ENCODE data around the gene ZNF638. TPM values are rescaled to one million over a fixed set of nuclear protein-coding genes. Genes with fewer than 3 reads are reported as not detected.

ZNF638 gene
- total and polyA plus RNA-seq, 2 of the 8 experiments (the other 6 are each of a cell fraction or from before 2014, with no cell fraction given): 45.3 to 143 TPM

- Histone ChIP-seq H3K27ac (ENCODE audit: low read depth, low read length) (no peak overlapping the region), H3K36me3 (ENCODE audit: control insufficient read depth in 2 of 4, insufficient read depth in 4 of 4, low read length in 3 of 4) (peaks cover 0 to 63% (median 27%) of the 10 kb centered on the region in 4 experiments; a peak in 6 of 8 replicates), H4K91ac (replicated peaks; ENCODE audit: insufficient read length, low read length) (no peak overlapping the region), H3K23me2 (ENCODE audit: low read depth, low read length) (no peaks in the 10 kb centered on the region), H4K8ac (ENCODE audit: extremely low read depth, insufficient read depth, low read length) (no peak overlapping the region), H2BK15ac (ENCODE audit: low read length) (no peak overlapping the region), H3K18ac (ENCODE audit: extremely low read depth, low read length) (no peak overlapping the region), H2AFZ (ENCODE audit: low read length) (no peak overlapping the region), H4K5ac (ENCODE audit: insufficient read length, low read depth, low read length) (no peak overlapping the region), H3K4me2 (ENCODE audit: insufficient read depth in 1 of 2, low read depth in 2 of 2, low read length in 2 of 2) (no peak overlapping the region), H3K23ac (ENCODE audit: insufficient read length) (no peak overlapping the region), H3K4me1 (replicated peaks in 1 of 4; ENCODE audit: control insufficient read depth in 3 of 4, insufficient read depth in 4 of 4, low read length in 3 of 4) (no peaks in the 10 kb centered on the region), H3K27me3 (replicated peaks in 1 of 4; ENCODE audit: control insufficient read depth in 3 of 4, extremely low read depth in 1 of 4, insufficient read depth in 3 of 4, low read length in 3 of 4) (no peaks in the 10 kb centered on the region), H2AK5ac (ENCODE audit: low read depth, low read length) (no peak overlapping the region), H3K9me3 (ENCODE audit: insufficient read depth in 2 of 2, low read depth in 1 of 2, low read length in 1 of 2) (no peaks in the 10 kb centered on the region), H3K79me2 (ENCODE audit: control insufficient read depth in 1 of 2, insufficient read depth in 2 of 2, low read length in 2 of 2) (peaks cover 5 to 91% of the 10 kb centered on the region in 2 experiments; a peak in 3 of 4 replicates), H4K20me1 (replicated peaks in 1 of 2; ENCODE audit: control insufficient read depth in 1 of 2, insufficient read depth in 2 of 2, low read length in 2 of 2) (peaks cover 6 to 16% of the 10 kb centered on the region in 2 experiments), H3K4ac (replicated peaks; ENCODE audit: insufficient read length, low read depth, low read length) (no peak overlapping the region), H2BK12ac (ENCODE audit: low read depth, low read length) (no peak overlapping the region), H2BK120ac (replicated peaks; ENCODE audit: low read depth, low read length) (no peak overlapping the region), H3K9ac (replicated peaks in 1 of 4; ENCODE audit: extremely low read depth in 1 of 4, low read depth in 3 of 4, low read length in 3 of 4) (no peak overlapping the region), H3K56ac (replicated peaks; ENCODE audit: insufficient read length, low read depth, low read length) (no peak overlapping the region), H2BK5ac (ENCODE audit: low read depth, low read length) (no peak overlapping the region), H3K14ac (ENCODE audit: insufficient read length) (no peak overlapping the region), H3K79me1 (ENCODE audit: low read depth, low read length) (peaks cover 6% of the 10 kb centered on the region), H2BK20ac (ENCODE audit: low read length) (no peak overlapping the region), H3K4me3 (ENCODE audit: extremely low read depth in 1 of 4, insufficient read depth in 2 of 4, low read depth in 3 of 4, low read length in 4 of 4) (no peak overlapping the region)
- TF ChIP-seq CBX8 (IDR thresholded peaks at IDR 0.05; ENCODE audit: borderline replicate concordance, low read depth, low read length): no peak
- CTCF ChIA-PET (ENCODE audit: partially characterized antibody): interaction anchor here (1.2 to 3.0 kb wide), 3 partner anchors 9 to 54 kb away, joined by 5 to 11 read pairs (median 5); partner anchors contain the start of gene ZNF638
- POLR2A ChIA-PET (ENCODE audit: partially characterized antibody): interaction anchor here (1.5 kb wide), 1 partner anchor 65 kb away, joined by 3 read pairs; no protein-coding TSS in a partner anchor
- WGBS, 2 experiments (ENCODE audit: extremely low coverage in 1 of 2, insufficient coverage in 1 of 2, insufficient read length in 1 of 2, insufficient replicate concordance in 2 of 2, low coverage in 1 of 2, low lambda C conversion rate in 2 of 2, missing lambda C conversion rate in 1 of 2): 92% methylated on average over 2 of the region's 2 CpGs; no CpG with 5 or more reads in 1 of the 2 experiments
- DNase-seq (ENCODE audit: low read depth in 1 of 2, low spot score in 2 of 2) (no peak), FAIRE-seq (no peak)
Measured at GRCh38 chr2:71353248-71353647, 21.7 kb downstream of the ZNF638 start.

Measured in H1 (cell line).